Measurements from ENCODE around the gene ARHGAP1.

Gene ARHGAP1

GRCh38 chr11:46692450-46692849 is 8.0 kb downstream of the ARHGAP1 start:
- no peak for DNase-seq

GRCh38 chr11:46690702-46691101 is 9.7 kb downstream of the ARHGAP1 start:
- no peak for DNase-seq

GRCh38 chr11:46686886-46687795 is 13.3 kb downstream of the ARHGAP1 start:
- peak; percentile 67 for DNase-seq

GRCh38 chr11:46684367-46684766 is 16.1 kb downstream of the ARHGAP1 start:
- no peak for DNase-seq

- DNase-seq, result no peak
Observed at GRCh38 chr11:46682773-46683752, 17.4 kb downstream of the ARHGAP1 start.

DNA sequence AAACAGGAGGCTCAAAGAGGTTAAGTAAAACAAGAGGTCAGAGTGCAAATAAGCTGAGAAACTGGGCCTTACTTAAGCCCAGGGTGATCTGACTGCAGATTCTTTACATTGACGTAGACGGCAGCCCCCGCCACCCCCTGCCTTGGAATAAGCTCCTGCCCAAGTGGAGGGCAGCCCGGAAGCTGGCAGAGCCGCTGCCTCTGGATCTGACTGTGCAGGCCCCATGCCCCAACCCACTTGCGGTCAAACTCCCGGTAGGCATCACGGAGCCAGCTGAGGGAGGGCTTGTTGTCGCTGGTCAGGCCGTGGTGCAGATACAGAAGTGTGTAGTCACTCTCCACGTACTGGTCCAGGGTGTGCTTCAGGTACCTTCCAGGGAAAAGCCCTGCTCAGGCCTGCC is 18.6 kb downstream of the ARHGAP1 start:
- DNase-seq, result no peak

- no peak for DNase-seq
Observed at GRCh38 chr11:46680815-46681214, 19.6 kb downstream of the ARHGAP1 start.

- DNase-seq, result no peak
Observed at GRCh38 chr11:46680164-46680760, 20.2 kb downstream of the ARHGAP1 start.

GRCh38 chr11:46679241-46680163 is 20.9 kb downstream of the ARHGAP1 start:
- DNase-seq, result no peak

GRCh38 chr11:46678741-46679130 is 21.7 kb downstream of the ARHGAP1 start:
- DNase-seq, result no peak

- DNase-seq, result no peak
Observed at GRCh38 chr11:46677991-46678740, 22.3 kb downstream of the ARHGAP1 start.

DNA sequence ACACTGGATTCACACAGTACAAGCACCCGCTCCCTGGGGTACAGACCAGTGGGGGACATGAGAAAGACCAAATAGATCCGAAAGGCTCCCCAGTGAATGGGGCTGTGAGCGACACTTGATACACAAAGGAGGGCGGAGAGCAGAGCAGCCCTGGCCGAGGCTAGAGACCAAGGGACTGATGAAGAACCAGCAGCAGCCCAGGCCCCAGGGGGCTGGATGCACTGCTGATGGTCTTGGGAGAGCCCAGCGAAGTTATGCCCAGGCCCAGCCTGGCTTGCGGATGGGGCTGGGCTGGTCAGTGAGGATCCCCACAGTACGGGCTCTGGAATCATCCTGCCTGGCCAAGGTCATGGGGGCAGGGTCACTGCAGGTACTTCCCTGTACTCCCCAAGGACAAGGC is 23.2 kb downstream of the ARHGAP1 start:
- DNase-seq, result no peak

GRCh38 chr11:46676436-46677158 is 23.8 kb downstream of the ARHGAP1 start:
- DNase-seq, result no peak

- DNase-seq, result no peak
Observed at GRCh38 chr11:46675949-46676348, 24.5 kb downstream of the ARHGAP1 start.

DNA sequence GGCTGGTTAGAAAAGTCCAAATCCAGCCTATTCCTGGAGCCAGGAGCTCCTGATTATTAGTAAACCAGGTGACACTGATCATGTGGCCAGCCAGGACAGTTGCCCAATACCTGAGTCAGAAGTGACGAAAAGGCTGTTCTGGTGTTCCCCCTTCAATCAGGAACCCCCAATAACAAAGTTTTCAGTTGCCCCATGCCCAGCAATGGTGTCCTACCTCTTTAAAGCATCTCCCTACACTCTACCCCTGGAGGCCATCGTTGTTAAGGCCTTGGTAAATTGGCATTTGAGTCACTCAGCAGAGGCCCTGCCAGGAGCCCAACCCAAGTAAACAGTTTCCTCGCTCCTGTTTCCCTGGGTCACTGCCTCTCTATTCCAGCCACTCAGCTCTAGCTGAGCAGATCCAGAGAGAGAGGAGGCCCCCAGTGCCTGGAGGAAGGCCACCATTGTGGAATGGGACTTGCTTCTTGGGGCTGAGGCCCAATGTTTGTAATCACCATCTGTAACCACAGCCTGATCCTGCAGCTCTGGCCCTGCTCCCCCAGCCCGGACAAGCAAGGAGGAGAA is 25.0 kb downstream of the ARHGAP1 start:
- DNase-seq, result no peak

- no peak for DNase-seq
Observed at GRCh38 chr11:46674463-46675287, 25.7 kb downstream of the ARHGAP1 start.

GRCh38 chr11:46673713-46674462 is 26.5 kb downstream of the ARHGAP1 start:
- DNase-seq, result no peak

DNA sequence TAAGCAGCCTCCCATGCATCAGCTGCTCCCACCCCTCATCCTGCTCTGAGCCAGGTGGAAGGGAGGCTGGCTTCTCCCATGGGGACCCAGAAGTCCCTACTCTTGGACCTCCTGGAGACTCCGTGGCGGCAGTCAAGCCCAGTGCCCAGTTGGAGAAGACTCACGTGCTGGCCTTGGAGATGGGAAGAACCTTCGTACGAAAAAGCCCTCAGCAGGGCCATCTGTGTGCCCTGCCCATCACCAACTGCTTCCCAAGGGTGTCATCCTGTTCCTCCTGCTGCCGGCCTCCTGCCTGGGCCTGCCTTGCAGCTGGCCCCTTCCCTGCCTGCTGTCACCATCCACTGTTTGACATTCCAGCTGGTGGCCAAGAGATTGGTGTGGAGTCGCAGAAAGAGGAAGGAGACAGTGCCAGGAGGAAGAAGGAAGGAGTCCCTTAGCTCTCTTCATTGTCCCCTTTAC is 28.0 kb downstream of the ARHGAP1 start:
- DNase-seq, result no peak

DNA sequence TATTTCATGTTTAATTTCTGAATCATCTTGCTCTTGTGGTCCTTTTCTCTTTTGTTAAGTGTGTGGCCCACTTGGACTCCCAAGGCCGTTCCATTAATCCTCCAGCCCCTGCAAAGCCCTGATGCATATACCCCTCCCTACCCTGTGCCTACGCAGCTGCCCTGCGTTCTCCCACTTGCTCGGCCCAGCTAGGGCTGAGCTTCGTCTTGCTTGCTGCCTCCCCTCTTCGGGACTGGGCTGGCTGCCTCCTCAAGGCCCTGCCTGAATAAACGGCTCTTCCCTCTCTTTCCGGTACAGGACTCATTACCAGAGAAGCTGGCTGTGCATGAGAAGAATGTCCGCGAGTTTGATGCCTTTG is 28.5 kb downstream of the ARHGAP1 start:
- no peak for DNase-seq
